GM23338 (cell line): ENCODE data around the gene PFKP. TPM values are rescaled to one million over a fixed set of nuclear protein-coding genes. Genes with fewer than 3 reads are reported as not detected.

Source experiments
- CREB1 ChIP-seq: fragments of 250-450 bp; sonication (Bioruptor Pico); IDR thresholded peaks from 2 replicates; pipeline ENCODE4 v1.5.0; 2020; ENCODE audit warnings: low read depth, mild to moderate bottlenecking, moderate library complexity
- ETS1 ChIP-seq: IDR thresholded peaks from 2 replicates; pipeline ENCODE4 v1.6.1; 2016; ENCODE audit warnings: antibody characterized with exemption
- EZH2 ChIP-seq: fragments of 200-600 bp; sonication (generic); IDR thresholded peaks from one replicate; pipeline ENCODE4 v1.8.0; 2017; ENCODE audit warnings: antibody characterized with exemption, mild to moderate bottlenecking, low read depth; ENCODE audit not compliant: unreplicated experiment
- EZH2phosphoT487 ChIP-seq: fragments of 200-600 bp; sonication (generic); IDR thresholded peaks from one replicate; pipeline ENCODE4 v1.8.1; 2018; ENCODE audit warnings: antibody characterized with exemption; ENCODE audit not compliant: unreplicated experiment
- JUNB ChIP-seq: IDR thresholded peaks from one replicate; pipeline ENCODE4 v1.6.1; 2016; ENCODE audit warnings: antibody characterized with exemption; ENCODE audit not compliant: unreplicated experiment
- NANOG ChIP-seq: IDR thresholded peaks from 2 replicates; pipeline ENCODE4 v1.6.1; 2016; ENCODE audit warnings: antibody characterized with exemption, borderline replicate concordance
- STAT1 ChIP-seq: IDR thresholded peaks from one replicate; pipeline ENCODE4 v1.6.1; 2016; ENCODE audit warnings: antibody characterized with exemption; ENCODE audit not compliant: unreplicated experiment
- ZNF114 ChIP-seq: fragments of 250-450 bp; sonication (Bioruptor Pico); IDR thresholded peaks from 2 replicates; pipeline ENCODE4 v1.5.0; 2020; ENCODE audit warnings: mild to moderate bottlenecking, moderate library complexity
- ZNF331 ChIP-seq: fragments of 250-450 bp; sonication (Bioruptor Pico); IDR thresholded peaks from 2 replicates; pipeline ENCODE4 v1.5.0; 2020; ENCODE audit warnings: low read depth, mild to moderate bottlenecking, moderate library complexity
- ZNF462 ChIP-seq: fragments of 250-450 bp; sonication (Bioruptor Pico); IDR thresholded peaks from 2 replicates; pipeline ENCODE4 v1.5.0; 2020; ENCODE audit warnings: mild to moderate bottlenecking, moderate library complexity
- polyA plus RNA-seq: library from polyadenylated mRNA; unstranded; fragments of >200 nt; fragmentation: Nextera tagmentation; extraction: Ambion mirVana; gene quantifications from 2 replicates; pipeline ENCODE4 v1.2.1, GENCODE V29; 2016
- total RNA-seq: library from RNA; depleted of rRNA; stranded (reverse); fragments of >200 nt; shearing (Covaris generic); gene quantifications from 2 replicates; pipeline ENCODE4 v1.2.3, GENCODE V29; 2014

Gene PFKP
- total and polyA plus RNA-seq, 2 experiments from 2014 or later: 56.3 to 120 TPM

GRCh38 chr10:3139216-3139910 lies 72.0 kb downstream of the PFKP start (continued):
- TF ChIP-seq ZNF462 (CRISPR knock-in tag) (no peak), STAT1 (no peak), ETS1 (no peak), NANOG (no peak), JUNB (no peak), ZNF114 (no peak), EZH2 (no peak), EZH2phosphoT487 (no peak), ZNF331 (no peak), CREB1 (CRISPR knock-in tag) (no peak)
